Measurements from ENCODE around the gene IPMK.

The IPMK gene

GRCh38 chr10:58305821-58306220 lies 38.1 kb upstream of the IPMK start:
- Histone ChIP-seq H3K36me3 (ENCODE audit: control insufficient read depth, low read length) (no peaks in the 10 kb centered on the region), H3F3A (ENCODE audit: control insufficient read depth, insufficient read depth) (no peaks in the 10 kb centered on the region), H3K4me2 (ENCODE audit: low read length) (no peak overlapping the region), H3K4me1 (ENCODE audit: control insufficient read depth, low read length) (no peaks in the 10 kb centered on the region), H3K9me3 (ENCODE audit: control insufficient read depth, insufficient read depth, low read length) (no peaks in the 10 kb centered on the region), H3K27ac (ENCODE audit: low read depth, low read length) (no peak overlapping the region), H4K20me1 (ENCODE audit: control insufficient read depth, insufficient read depth, low read depth, low read length) (no peaks in the 10 kb centered on the region), H3K4me3 (ENCODE audit: low read length) (no peak overlapping the region), H3K27me3 (ENCODE audit: control insufficient read depth, low read length) (peaks cover 18% of the 10 kb centered on the region), H3K79me2 (ENCODE audit: control insufficient read depth, low read length) (no peaks in the 10 kb centered on the region), H3K9me2 (replicated peaks; ENCODE audit: control insufficient read depth, low read length) (no peaks in the 10 kb centered on the region)
- TF ChIP-seq CTCF (IDR thresholded peaks at IDR 0.05; ENCODE audit: low read depth, low read length, poor library complexity, severe bottlenecking): no peak
- no peak for TF ChIP-seq EZH2phosphoT487 (IDR thresholded peaks at IDR 0.05; ENCODE audit: borderline replicate concordance, low read length)

GRCh38 chr10:58304099-58304633 lies 36.5 kb upstream of the IPMK start:
- peaks cover 3% of the 10 kb centered on the region for H3K4me1 ChIP-seq (ENCODE audit: control insufficient read depth, low read length)
- peaks cover 21% of the 10 kb centered on the region for H3K27me3 ChIP-seq (ENCODE audit: control insufficient read depth, low read length)
- H3K9me3 ChIP-seq (ENCODE audit: control insufficient read depth, insufficient read depth, low read length): no peaks in the 10 kb centered on the region
- no peaks in the 10 kb centered on the region for H3K9me2 ChIP-seq (replicated peaks; ENCODE audit: control insufficient read depth, low read length)
- H3K36me3 ChIP-seq (ENCODE audit: control insufficient read depth, low read length): no peaks in the 10 kb centered on the region
- no peak overlapping the region for H3K27ac ChIP-seq (ENCODE audit: low read depth, low read length)
- no peaks in the 10 kb centered on the region for H3F3A ChIP-seq (ENCODE audit: control insufficient read depth, insufficient read depth)
- H3K79me2 ChIP-seq (ENCODE audit: control insufficient read depth, low read length): no peaks in the 10 kb centered on the region
- TF ChIP-seq EZH2phosphoT487 (IDR thresholded peaks at IDR 0.05; ENCODE audit: borderline replicate concordance, low read length) (no peak), CTCF (IDR thresholded peaks at IDR 0.05; ENCODE audit: low read depth, low read length, poor library complexity, severe bottlenecking) (no peak)
- no peak overlapping the region for H3K4me3 ChIP-seq (ENCODE audit: low read length)
- no peak overlapping the region for H3K4me2 ChIP-seq (ENCODE audit: low read length)
- H4K20me1 ChIP-seq (ENCODE audit: control insufficient read depth, insufficient read depth, low read depth, low read length): no peaks in the 10 kb centered on the region

GRCh38 chr10:58302254-58302653 lies 34.6 kb upstream of the IPMK start:
- no peaks in the 10 kb centered on the region for H4K20me1 ChIP-seq (ENCODE audit: control insufficient read depth, insufficient read depth, low read depth, low read length)
- no peaks in the 10 kb centered on the region for H3K36me3 ChIP-seq (ENCODE audit: control insufficient read depth, low read length)
- no peaks in the 10 kb centered on the region for H3K79me2 ChIP-seq (ENCODE audit: control insufficient read depth, low read length)
- H3K9me3 ChIP-seq (ENCODE audit: control insufficient read depth, insufficient read depth, low read length): no peaks in the 10 kb centered on the region
- H3F3A ChIP-seq (ENCODE audit: control insufficient read depth, insufficient read depth): no peaks in the 10 kb centered on the region
- H3K27ac ChIP-seq (ENCODE audit: low read depth, low read length): no peak overlapping the region
- TF ChIP-seq EZH2phosphoT487 (IDR thresholded peaks at IDR 0.05; ENCODE audit: borderline replicate concordance, low read length) (no peak), CTCF (IDR thresholded peaks at IDR 0.05; ENCODE audit: low read depth, low read length, poor library complexity, severe bottlenecking) (no peak)
- H3K4me2 ChIP-seq (ENCODE audit: low read length): no peak overlapping the region
- H3K27me3 ChIP-seq (ENCODE audit: control insufficient read depth, low read length): peaks cover 18% of the 10 kb centered on the region
- no peak overlapping the region for H3K4me3 ChIP-seq (ENCODE audit: low read length)
- peaks cover 5% of the 10 kb centered on the region for H3K4me1 ChIP-seq (ENCODE audit: control insufficient read depth, low read length)
- H3K9me2 ChIP-seq (replicated peaks; ENCODE audit: control insufficient read depth, low read length): no peaks in the 10 kb centered on the region

Data from DOHH2 (cell line).